HG02884 (cell line): Measurements from ENCODE around the gene MSI2.

Source experiments
- ATAC-seq: cut with Tn5 transposase; IDR thresholded peaks from one replicate; pipeline ENCODE4 v1.9.1; 2021; ENCODE audit warnings: mild to moderate bottlenecking, moderate library complexity; ENCODE audit not compliant: unreplicated experiment

MSI2 gene

DNA sequence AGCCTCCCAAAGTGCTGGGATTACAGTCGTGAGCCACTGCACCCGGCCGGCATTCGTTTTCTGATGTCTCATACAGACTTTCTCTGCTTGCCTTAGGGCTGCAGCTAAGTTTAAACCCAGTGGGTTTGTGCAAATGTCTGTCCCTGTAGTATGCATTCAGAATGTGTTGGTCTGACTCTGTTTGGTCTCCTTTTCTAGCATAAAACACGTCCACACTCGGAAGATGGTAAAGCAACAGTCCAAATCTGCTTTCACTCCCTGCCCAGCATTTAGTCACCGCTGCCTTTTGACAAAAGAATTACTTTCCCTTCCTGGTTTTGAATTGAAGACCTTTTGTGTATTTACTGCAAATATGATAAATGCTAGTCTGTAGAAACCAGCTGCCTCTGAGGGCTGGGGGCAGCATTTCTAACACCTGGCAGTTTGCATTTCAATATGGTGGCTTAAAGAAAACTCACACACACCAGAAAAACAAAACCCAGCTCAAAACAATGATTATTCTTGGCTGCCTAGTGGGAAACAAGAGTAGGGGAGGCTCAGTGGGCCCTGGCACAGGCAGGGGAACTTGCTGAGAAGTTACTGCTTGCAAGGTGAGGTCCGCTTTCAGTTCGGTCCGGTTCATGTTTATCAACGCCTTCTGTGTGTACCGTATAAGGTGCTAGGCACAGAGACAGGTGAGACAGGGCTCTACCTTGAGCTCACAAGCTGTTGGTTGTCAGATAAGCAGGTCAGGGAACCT, 56.9 kb downstream of the MSI2 start:
- ATAC-seq, result no peak

DNA sequence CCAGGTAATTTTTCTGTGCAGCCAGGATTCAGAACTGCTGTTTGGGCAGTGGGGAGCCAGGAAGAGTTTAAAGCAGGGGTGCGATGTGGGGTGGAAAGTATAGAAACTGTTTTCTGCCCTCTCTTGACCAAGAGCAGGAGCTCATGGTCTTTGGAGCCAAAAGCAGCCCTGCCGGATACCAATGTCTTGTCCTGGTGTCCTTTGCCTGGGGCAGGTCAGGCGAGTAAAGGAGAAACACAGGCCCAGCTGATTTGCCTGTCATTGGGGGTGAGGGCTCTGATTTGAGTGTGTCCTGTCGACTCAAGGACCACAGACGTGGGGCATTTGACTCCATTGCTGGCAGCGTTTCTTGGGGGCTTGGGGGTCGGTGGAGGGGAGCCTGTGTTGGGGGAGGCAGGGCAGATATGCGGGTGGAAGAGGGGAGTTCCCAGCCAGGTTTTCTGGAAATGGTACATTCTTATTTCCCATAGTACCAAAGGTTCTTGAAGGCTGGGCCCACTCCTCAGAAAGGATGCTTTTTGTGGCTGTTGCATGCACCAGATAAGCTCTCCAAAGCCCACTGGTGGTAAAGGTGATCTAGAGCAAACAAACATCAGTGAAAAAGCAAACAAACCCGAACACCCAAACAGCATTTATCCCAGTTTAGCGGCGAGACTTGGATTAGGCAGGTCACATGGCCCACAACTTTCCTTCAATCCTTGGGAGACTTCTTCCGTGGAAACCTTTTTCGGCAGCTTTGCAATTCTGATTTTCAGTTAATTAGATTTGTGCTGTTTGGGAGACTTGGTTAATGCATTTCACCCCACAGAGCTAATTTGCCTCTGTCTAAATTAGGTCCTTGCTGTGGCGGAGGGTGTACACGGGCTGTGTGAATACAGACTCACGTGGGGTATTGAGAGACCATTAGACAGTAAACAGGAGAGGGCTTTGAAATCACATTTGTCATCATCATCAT, 59.0 kb downstream of the MSI2 start:
- ATAC-seq, result no peak

DNA sequence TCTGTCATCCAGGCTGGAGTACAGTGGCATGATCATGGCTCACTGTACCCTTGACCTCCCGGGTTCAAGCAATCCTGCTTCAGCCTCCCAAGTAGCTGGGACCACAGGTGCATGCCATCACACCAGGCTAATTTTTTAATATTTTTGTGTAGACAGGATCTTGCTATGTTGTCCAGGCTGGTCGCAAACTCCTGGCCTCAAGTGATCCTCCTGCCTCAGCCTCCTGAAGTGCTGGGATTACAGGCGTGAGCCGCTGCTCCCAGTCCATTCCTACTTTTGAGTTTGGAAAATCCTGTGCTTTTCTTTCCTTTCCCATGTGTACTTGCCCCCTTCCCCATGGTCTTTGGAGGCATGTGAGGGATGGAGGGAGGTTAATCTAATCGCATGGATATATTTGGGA, 60.0 kb downstream of the MSI2 start:
- no peak for ATAC-seq

DNA sequence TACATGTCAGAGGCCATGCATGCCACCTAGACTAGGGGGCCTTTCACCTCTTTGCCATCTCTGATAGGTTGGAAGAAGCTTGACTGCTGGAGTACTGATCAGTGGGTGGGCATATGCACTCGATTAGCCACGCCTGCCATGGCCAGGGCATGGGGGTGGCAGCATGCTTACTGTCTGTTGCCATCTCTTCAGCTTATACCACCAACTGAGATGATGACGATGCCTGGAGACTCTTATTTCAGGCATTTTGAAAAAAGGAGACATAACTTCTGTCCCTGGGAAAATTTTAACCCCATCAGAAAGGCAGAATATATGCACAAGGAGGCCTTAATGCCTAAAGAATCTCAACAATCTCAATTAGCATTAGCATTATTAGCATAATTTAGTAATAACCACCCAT, 60.8 kb downstream of the MSI2 start:
- no peak for ATAC-seq

DNA sequence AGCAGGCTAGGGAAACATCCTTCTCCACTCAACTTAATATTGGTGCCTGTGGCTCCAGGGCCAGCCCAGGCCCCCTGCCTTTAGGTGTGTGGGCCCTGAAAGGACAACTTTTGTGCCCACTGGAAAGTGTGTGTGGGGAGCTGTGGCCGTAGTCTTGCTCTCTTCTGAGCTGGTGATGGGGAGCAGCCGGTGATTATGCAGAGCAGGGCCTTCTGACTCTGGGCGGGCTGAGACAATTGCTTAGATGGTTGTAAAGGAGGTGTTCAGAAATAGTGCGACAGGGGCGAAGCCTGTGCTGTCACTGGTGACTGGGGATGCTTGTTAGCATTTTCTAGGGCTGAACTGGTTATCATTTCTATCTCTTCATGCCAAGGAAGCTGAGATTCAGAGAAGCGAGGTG, 62.6 kb downstream of the MSI2 start:
- no peak for ATAC-seq

DNA sequence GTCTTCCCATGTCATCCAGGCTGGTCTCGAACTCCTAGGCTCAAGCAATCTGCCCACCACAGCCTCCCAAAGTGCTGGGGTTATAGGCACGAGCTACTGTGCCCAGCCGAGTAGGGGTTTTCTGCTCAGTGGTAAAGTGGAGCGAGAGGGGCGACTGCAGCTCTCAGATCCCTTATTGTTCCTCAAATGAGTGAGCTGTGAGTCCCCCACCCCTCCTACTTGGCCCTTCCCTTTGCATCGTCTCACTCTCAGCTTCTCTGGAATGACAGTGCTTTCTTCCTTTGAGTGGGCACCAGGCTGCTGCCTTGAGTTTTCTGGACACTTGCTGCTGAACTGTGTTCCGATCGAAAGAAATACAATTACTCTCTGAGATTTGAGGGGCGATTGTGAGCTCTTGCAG, 63.5 kb downstream of the MSI2 start:
- no peak for ATAC-seq

DNA sequence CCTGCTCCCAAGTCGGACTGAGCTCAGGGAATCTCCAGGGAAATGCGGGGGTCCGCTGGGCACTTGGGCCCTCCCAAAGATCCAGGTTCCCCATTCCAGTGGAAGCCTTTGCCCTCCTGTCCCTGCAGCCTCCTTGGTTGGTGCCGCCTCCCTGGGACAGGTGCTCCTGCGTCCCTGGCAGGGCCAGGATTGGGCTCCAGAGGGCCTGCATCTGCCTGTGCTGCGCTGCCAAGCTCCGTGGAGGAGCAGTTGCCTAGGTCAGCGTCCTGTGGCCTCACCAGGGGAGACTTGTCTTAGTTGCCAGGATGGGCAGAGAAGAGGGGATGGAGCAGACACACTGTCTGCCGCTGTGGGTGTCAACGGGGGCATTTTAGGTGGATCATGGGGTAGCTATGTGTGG, 67.1 kb downstream of the MSI2 start:
- no peak for ATAC-seq

DNA sequence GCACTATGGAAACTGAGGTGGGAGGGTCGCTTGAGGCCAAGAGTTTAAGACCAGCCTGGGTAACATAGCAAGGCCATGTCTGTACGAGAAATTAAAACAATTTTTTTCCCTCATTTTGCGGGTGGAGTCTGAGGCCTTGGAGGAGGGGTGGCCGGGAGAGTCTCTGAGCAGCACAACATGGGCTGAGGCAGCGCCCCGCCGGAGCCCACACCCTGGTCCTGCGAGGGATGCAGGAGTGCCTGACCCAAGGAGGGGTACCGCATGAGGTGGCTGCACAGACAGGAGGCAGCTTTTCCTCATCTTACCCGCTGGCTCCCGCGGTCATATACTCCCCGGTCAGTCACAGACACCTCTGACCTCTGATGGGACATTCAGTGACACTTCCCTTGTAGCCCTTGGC, 67.7 kb downstream of the MSI2 start:
- no peak for ATAC-seq

DNA sequence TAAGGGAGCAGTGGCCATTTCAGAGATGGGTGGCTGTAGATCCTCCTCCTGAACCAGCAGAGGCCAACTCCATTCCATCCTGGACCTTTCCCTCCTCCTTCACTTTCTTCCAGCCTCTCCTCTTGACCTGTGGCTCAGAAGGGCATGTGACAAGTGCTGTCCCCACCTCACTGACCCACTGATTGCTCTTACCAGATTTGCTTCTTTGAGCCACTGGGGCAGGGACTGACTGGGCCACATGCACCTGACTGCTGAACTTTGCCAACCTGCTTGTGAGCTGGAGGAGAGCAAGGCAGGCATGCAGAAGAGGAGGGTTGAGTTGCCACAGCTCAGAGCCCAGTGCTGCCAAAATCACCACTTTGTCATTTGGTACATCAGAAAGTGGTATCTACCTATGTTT, 68.3 kb downstream of the MSI2 start:
- ATAC-seq, result no peak

DNA sequence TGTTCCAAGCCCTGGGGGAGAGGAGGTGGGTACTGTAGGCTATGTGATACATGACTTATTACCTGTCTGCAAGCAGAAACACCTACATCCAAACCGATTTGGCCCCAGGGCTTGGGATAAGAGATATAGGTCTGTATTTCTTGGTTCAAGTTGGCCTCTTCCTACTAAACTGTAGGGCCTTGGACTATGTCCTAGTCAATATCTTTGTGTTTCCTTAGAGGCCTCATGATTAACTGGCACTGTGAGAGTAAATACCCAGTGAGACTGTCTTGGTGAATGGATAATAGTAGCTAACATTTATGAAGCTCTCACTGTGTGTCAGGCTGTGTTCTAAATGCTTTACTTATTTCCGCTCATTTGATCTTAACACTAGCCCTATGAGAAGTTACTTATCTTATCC, 70.0 kb downstream of the MSI2 start:
- ATAC-seq, result no peak

DNA sequence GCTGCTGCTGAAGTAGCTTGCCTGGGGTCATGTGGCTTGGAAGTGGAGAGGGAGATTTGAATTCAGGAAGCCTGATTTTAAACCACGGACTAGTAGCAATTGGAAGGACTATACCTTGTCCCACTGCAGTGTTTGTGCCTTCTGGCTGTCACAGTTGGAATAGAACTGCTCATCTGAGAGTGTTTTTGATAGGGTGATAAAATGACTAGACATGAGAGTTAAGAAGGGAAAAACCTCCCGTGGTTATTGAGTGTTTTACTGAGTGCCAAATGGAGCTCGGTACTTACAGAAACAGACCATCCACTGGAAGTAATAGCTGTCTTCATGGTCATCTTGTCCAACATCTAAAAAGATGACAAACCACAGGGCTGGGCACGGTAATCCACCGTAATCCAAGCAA, 70.4 kb downstream of the MSI2 start:
- no peak for ATAC-seq

DNA sequence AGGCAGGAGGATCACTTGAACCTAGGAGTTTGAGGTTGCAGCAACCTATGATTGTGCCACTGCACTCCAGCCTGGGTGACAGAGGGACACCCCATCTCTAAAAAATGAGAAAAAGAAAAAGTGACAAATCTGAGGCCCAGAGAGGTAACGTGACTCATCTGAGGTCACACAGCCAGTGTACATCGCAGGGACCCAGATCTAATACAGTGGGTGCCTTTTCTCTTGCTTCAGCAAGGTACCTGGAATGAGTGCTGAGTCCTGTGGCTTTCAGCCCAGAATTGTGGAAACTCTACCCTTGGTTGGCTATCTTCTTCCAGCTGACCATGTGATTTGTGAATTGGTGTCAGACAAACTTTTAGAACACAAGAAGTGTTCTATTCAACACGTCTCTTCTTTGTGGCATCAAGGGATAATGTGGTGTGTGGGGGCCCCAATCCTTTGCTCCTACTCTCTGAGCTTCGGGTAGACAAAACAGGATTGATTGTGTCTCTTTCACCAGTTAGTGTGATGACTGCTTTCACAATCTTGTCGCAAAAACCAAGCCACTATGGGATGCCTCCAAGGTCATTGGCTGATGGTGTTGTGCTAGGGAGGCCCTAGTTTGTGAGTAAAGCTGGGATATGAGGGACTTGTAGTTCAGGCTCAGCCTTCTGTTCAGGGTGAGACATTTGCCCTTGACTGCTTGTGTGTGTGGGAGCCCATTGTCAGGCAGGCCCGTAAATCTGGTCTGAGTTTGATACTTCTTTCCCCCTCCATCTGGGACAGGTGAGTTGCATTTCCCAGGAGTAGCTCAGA, 71.0 kb downstream of the MSI2 start:
- no peak for ATAC-seq

DNA sequence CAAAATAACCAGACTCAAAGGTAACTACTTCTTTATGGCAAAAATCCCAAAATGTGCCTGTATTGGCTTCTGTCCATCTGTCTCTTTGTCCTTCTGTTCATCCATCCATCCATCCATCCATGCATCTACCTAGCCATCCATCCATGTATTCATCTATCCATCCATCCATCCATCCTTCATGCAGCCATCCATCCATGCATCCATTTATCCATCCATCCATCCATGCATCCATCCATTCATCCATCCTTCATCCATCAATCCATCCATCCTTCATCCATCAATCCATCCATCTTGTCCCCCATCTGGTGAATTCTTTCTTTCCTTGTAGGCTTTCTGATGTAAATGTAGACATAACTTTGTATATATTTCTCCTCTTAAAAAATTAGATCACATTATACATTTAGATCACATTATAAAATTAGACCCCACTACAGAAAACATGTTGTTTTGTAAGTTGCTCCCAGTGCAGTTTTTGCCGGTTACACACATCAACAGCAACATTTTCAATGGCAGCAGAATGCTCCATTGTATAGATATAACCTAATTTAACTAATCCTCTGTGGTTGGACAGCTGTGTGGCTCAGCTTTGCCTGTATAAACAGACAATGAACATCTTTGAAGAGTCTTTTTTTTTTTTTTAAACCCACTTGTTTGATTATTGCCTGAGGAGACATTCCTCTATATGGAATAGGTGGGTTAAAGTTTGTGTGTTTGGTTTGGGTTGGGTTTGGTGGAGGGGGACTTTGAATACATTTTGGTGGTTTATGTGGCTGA, 72.0 kb downstream of the MSI2 start:
- ATAC-seq, result no peak

DNA sequence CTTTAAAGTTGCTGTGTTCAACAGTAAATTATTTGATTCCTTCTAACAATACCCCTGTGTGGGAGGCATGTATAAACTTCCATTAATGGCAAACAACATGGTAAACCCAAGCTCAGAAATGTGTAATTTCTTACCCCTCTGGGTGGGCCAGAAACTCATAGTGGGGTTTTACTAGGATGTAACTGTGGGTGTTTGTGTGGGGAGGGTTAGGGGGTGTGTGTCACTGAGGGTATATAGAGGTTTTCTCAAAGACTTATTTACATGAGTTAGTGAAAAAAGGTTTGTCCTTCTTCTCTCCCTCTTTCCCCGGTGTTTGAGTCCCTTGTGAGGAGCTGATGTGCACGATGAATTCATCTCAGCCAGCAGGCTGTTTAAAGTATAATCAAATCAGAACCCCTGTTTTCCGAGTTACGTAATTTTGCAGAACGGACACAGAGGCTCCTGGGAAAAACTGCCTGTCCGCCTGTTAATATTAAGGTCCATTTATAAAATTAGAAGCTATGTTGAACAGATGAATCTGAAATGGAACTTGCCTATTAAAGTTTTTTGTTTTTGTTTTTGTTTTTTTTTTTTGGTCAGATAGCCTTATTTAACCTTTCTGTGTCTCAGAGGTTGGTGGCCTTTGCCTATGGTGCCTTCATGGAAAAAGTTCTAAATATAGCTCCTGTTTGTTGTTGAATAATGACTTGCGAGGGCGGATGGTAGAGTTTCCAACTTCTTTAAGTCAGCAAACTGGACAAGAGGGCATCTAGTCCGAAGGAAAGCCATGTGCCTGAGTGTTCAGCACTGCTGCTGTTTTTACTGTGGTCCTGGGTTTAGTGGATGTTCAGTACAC, 73.3 kb downstream of the MSI2 start:
- no peak for ATAC-seq

DNA sequence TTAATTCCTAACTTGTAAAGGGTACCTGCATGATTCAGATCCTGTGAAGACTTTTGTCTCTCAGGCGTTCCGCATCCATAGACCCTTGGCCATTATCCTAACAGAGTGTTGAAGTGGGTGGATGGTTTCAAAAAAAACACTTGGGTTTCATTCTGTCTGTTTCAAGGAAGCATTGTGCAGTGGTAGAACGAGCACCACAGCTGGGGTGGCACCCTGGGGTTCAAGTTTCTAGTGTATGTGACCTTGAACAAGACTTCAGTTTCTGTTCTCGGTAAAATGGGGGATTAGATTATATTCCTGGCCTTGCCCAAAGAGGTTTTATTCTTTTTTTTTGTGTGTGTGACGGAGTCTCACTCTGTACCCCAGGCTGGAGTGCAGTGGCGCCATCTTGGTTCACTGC, 74.3 kb downstream of the MSI2 start:
- ATAC-seq, result no peak

DNA sequence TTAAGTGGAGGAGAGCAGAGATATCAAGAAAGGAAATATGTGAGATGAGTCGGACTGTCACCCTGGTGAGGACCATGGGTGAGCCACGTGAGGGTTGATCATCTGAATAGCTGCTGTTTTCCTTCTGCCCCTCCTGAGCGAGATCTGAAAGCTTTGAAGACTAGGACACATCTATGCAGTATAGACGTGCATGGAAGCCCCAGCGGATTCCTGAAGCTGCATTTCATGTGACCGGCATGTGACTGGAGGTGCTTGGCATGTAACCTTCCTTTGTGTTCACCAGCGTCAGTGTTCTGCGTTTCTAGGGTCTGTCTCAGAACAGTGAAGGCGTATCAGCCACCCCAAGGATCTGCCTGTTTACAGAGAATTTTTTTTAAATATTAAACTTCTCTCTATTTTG, 75.1 kb downstream of the MSI2 start:
- ATAC-seq, result no peak

DNA sequence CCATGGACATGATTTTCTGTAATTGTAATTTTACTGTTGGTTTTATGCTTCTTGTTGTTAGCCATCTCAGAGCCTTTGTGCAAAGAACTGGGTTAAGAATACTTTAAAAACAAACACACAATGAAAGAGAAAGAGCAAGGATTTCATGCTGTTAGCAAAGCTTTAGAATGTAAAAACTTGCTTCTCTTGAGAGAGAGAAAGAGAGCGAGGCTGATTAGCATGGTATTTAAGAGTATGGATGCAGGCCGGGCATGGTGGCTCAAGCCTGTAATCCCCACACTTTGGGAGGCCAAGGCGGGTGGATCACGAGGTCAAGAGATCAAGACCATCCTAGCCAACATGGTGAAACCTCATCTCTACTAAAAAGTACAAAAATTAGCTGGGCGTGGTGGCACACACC, 76.2 kb downstream of the MSI2 start:
- ATAC-seq, result no peak

DNA sequence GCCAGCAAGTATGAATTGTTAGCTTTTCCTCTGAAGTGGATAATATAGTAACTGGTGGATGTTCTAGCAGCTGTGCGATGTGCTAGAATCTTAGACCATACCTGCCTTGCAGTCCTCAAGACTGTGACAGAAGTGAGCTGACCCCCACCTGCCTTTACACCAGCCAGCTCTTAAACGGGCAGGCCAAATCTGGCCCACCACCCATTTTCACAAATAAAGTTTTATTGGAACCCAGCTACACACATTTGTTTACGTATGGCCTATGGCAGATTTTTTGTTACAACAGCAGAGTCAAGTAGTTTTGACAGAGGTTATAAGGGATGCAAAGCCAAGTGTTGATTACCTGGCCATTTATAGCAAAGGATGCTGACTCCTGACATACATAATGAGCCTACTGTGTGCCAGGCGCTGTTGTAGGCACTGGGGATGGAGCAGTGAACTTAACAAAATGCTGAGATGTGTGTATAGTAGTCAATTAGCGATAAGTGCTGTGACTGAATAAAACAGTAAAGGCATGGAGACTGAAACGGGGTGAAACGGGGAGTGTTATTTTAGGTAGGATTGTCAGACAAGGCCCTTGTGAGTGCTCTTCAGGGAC, 79.0 kb downstream of the MSI2 start:
- no peak for ATAC-seq

DNA sequence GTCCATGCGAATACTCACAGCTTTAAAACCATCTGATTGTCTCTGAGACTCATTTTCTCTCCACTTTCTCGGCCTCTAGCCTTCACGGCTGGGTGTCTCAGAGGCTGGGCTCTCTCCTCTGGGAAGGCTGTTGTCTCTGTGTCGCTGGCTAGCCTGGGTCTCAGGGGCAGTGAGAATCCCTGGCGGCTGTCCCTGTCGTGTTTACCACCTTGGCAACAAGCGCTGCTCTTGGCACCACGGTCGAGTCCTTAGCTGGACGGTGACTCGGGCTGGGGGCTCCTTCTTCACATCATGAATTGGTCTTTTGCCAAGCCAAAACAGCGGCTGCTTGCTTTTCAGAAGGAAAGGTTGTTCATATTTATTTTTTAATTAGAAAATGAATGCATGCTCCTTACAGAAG, 81.1 kb downstream of the MSI2 start:
- ATAC-seq, result no peak
